Adrenal gland (tissue), 5 donors: ENCODE results near the gene REM2.

Experiments
- CTCF ChIP-seq, 6 experiments: fragments of 450-650 bp in 4 of 6; fragments of 200-600 bp in 2 of 6; sonication (generic) in 1 of 6; IDR thresholded peaks; 1 replicate in 5 of 6; 2 replicates in 1 of 6; pipeline versions ENCODE4 v1.5.1 to v1.8.0; 2016 to 2021; ENCODE audit warnings: antibody characterized with exemption in 6 of 6, mild to moderate bottlenecking in 2 of 6, moderate library complexity in 1 of 6
- POLR2A ChIP-seq, 2 donors: fragments of 450-650 bp; IDR thresholded peaks; one replicate each; pipeline ENCODE4 v1.6.1; 2017; ENCODE audit warnings: antibody characterized with exemption in 2 of 2, mild to moderate bottlenecking in 2 of 2, moderate library complexity in 1 of 2
- donor health status: DM: no; HTN: no; CAD: no.

GRCh38 chr14:22872833-22873520 is 10.0 kb upstream of the REM2 start:
- peak in 2 of 6 experiments; percentile 13 to 20 for TF ChIP-seq CTCF (IDR thresholded peaks at IDR 0.05)
- no peak for TF ChIP-seq POLR2A (IDR thresholded peaks at IDR 0.05)
